GM18505 (cell line): ENCODE data around the gene SLC29A4.
"Not testable (repeated sequence)": the region's sequence is repeated elsewhere in the genome, so short reads cannot be mapped to it uniquely, and the experiment has no call there.

Experiments
- ATAC-seq: cut with Tn5 transposase; IDR thresholded peaks from one replicate; pipeline ENCODE4 v1.9.1; 2021; ENCODE audit not compliant: unreplicated experiment
- POLR2A ChIP-seq: IDR thresholded peaks from 4 replicates; pipeline ENCODE4 v1.6.1; 2011; ENCODE audit warnings: borderline replicate concordance; ENCODE audit not compliant: insufficient read depth, insufficient read length; ENCODE audit errors: extremely low read depth

SLC29A4 gene

GRCh38 chr7:5266191-5267028 lies 16.3 kb upstream of the SLC29A4 start:
- no peak for TF ChIP-seq POLR2A
- no peak for ATAC-seq

DNA sequence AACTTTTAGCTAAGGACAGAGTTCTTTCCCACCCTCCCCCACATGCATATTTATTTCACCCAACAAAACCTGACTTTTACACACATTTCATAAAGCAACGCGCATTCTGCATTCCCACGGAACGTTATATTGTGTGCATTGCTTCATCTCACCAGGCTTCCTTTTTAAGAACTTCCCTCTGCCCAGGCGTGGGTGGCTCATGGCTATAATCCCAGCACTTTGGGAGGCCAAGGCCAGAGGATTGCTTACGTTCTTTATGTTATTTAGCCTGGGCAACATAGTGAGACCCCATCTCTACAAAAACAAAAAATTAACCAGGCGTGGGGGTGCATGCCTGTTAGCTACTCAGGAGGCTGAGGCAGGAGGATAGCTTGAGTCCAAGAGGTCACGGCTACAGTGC lies 14.9 kb upstream of the SLC29A4 start:
- ATAC-seq: not testable (repeated sequence)

DNA sequence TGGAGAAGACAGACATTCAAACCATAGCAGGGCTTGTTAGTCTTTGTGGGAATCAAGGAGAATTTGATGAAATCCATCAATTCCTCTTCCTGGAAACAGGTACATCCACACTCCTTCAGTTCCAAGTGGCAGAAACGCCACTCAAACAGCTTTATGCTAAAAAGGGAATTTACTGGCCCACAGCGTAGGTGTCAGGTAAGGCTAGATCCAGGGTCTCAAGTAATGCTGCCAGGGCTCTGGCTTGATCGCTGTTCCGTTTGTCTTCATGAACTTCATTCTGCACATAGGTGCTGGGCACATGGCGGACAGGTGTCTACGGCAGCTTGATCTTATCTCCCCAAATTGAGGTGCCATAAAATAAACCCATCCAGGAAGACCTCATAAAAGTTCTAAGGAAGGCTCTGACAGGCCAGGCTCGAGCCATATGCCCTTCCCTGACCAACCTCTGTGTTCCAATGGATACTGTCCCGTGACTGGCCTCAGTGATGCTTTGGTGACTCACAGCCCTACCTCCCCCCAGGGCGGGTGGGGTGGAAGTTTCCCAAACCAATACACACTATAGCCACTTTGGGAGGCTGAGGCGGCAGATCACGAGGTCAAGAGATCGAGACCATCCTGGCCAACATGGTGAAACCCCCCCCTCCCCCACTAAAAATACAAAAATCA lies 12.6 kb upstream of the SLC29A4 start:
- ATAC-seq: not testable (repeated sequence)

- no peak for TF ChIP-seq POLR2A
- no peak for ATAC-seq
Measured at GRCh38 chr7:5270788-5271187, 12.0 kb upstream of the SLC29A4 start.

- ATAC-seq: not testable (repeated sequence)
Measured at GRCh38 chr7:5273831-5274405, 8.8 kb upstream of the SLC29A4 start.

- TF ChIP-seq POLR2A: no peak
- ATAC-seq: no peak
Measured at GRCh38 chr7:5274441-5274840, 8.3 kb upstream of the SLC29A4 start.

DNA sequence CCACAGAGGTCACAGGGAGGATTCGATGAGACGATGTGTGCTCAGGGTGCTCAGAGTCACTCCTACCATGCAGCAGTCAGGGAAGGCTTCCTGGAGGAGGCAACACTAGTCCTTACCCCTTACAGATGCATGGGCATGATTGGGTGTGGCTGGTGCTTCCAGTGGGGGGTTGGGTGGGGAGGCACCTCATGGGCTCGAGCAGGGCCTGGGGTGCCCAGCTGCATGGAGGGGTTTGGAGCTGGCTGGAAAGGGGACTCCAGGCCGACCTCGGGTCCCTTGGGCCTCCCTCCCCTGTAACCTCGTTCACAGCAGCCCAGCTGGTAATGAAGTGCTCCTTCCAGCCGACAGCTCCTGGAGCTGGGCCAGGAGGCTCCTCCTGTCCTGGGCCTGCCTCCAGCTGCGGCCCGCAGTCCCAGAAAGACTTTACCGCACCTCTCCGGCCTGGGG lies 7.7 kb upstream of the SLC29A4 start:
- not testable (repeated sequence) for ATAC-seq

- ATAC-seq: not testable (repeated sequence)
Measured at GRCh38 chr7:5275510-5275909, 7.2 kb upstream of the SLC29A4 start.

DNA sequence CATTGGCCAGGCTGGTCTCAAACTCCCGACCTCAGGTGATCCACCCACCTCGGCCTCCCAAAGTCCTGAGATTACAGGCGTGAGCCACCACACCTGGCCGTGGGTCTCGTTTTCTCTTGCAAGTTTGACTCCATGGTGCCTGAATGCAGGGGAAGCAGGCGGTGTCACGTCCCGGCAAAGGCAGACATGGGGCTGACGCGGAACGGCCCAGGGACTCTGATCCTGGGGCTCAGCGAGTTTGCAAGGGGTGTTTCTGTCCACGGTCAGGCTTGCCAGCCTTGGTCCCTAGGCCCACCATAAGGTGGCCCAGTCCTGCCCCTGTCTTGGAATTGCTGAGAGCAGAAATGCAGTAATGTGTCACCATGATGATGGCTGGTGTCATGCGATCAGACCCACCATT lies 6.6 kb upstream of the SLC29A4 start:
- ATAC-seq: not testable (repeated sequence)

- no peak for ATAC-seq
- TF ChIP-seq POLR2A: no peak
Measured at GRCh38 chr7:5276611-5277010, 6.1 kb upstream of the SLC29A4 start.

DNA sequence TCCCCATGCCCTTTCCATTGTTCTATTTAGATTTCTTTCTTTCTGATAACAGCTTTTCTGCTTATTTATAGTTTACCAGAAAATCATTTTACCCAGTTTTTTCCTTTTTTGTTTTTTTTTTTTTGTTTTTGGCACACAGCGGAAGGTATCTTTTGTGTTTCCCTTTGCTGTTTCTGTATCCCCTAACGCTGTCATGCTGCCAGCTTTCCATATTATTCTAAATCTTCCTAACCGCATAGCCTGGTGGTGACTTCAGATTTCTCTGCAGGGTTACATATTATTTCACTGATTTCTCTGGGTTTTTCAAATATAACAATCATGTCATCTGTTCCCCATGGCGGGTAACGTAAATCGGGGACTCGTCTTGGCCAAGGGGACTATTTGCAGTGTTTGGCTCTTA lies 4.0 kb upstream of the SLC29A4 start:
- no peak for ATAC-seq

GRCh38 chr7:5279734-5280133 lies 3.0 kb upstream of the SLC29A4 start:
- no peak for TF ChIP-seq POLR2A
- ATAC-seq: no peak

More for the DNA sequence above, 4.0 kb upstream of the SLC29A4 start:
- TF ChIP-seq POLR2A: no peak

DNA sequence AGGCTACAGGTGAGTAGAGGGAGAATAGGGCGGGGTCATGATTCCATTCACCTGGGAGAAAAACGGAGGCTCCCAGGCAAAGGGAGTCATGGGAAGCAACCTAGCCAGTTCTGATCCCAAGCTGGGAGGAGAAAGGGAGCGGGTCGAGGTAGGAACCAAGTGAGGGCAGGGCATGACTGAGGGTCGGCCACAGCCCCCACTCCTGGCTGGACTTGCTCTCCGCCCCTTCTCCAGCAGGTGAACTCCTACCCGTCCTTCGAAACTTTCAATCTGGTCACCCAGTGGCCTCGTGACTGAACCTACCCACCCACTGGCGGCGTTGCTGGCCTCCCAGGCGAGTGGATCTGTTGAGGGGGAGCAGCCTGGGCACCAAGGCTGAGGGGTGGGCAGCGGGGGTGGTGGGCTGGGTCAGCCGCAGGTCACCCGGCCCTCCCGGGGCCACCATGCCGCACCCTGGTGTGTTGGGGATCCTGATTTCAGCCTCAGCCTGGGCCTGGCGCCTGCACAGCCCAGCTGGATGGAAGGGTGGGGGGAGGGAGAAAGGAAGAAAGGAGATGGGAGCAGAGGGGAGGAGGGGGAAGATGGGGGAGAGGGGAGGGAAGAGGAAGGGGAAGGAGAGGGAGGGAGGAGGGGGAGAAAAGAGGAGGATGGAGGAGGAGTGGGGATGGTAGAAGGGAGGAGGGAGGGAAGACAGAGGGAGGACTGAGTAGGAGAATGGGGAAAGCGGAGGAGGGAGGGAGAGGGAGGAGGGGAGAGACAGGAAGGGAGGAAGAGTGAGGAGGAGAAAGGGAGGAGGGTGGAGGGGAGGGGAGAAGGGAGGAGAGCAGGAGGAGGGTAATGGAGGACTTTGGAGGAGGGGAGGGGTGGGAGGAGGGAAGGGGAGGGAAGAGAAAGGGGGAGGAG lies 894 bp upstream of the SLC29A4 start:
- not testable (repeated sequence) for ATAC-seq

DNA sequence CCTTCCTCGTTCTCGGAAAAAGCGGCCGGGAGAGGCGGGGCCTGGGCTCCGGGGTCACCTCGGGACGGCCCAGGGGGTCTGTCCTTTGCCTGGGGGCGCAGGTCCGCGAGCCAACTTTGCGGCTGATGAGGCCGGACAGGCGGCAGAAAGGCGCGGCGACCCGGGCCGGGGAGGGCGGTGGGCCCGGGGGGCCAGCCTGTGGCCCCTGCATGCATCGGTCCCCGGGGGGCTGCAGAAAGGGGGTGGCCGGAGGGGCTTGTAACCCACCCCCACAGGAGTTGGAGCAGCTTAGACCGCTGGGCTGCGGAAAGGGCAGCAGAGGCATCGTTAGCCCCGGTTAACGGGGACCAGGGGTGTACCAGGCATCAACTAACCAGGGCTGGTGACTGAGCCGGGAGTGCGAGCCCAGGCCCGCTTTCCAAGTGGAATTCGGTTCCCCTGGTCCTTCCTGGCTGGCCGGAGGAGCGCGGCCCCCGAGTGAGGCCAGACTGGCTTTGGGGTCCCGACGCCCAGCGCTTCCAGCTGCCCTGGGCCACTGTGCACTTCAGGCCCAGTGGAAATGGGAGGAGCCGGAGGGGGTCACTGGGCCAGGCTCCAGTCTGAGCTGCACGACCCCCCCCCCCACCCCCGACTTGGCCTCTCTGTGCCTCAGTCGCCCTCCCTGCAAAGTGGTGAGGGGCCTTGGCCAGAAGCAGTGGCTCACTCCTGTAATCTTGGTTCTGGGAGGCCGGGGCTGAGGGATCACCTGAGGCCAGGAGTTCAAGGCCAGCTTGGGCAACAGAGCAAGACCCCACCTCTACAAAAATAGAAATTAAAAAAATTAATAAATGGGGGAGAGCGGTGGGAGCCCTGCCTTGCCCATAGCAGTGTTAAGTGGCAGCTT lies 919 bp downstream of the SLC29A4 start:
- TF ChIP-seq POLR2A: no peak
- no peak for ATAC-seq
